Left lung (tissue), 10 donors: ENCODE results near the gene HDAC3. TPM values are rescaled to one million over a fixed set of nuclear protein-coding genes. Genes with fewer than 3 reads are reported as not detected.

Source experiments
- ATAC-seq: fragments of 200-7000 bp; cut with Tn5 transposase; one replicate; pipeline ENCODE4 v1.9.1; 2020; ENCODE audit warnings: moderate library complexity
- DNase-seq, 4 donors: peaks; one replicate each; pipeline ENCODE4 v3.0.0-alpha.2; 2013 to 2020
- H3K27ac ChIP-seq, 2 donors: fragments of 200-600 bp; sonication (generic) in 1 of 2; one replicate each; pipeline versions ENCODE4 v1.5.0 to v1.8.0; 2020 to 2021
- H3K27me3 ChIP-seq, 2 donors: fragments of 200-600 bp; sonication (generic) in 1 of 2; one replicate each; pipeline versions ENCODE4 v1.5.0 to v1.8.0; 2020 to 2021
- H3K36me3 ChIP-seq, 2 donors: fragments of 200-600 bp; sonication (generic) in 1 of 2; one replicate each; pipeline versions ENCODE4 v1.5.0 to v1.8.0; 2020 to 2021
- H3K4me1 ChIP-seq, 2 donors: fragments of 200-600 bp; one replicate each; pipeline ENCODE4 v1.8.0; 2021
- H3K4me3 ChIP-seq, 2 donors: fragments of 200-600 bp; sonication (generic) in 1 of 2; one replicate each; pipeline versions ENCODE4 v1.5.0 to v1.8.0; 2020 to 2021; ENCODE audit warnings: mild to moderate bottlenecking in 1 of 2
- H3K9me3 ChIP-seq, 2 donors: fragments of 200-600 bp; sonication (generic) in 1 of 2; one replicate each; pipeline versions ENCODE4 v1.5.0 to v1.8.0; 2020 to 2021
- CTCF ChIP-seq, 2 donors: fragments of 200-600 bp; sonication (generic) in 1 of 2; IDR thresholded peaks; one replicate each; pipeline versions ENCODE4 v1.5.0 to v1.8.0; 2021; ENCODE audit warnings: antibody characterized with exemption in 2 of 2
- intact Hi-C, 2 donors: fragments of 100-400 bp; cut with DNase I; formaldehyde crosslinking; loops; one replicate each; pipeline versions ENCODE4 v1.11.2 to v1.14.2; 2022
- polyA plus RNA-seq, 6 donors: library from polyadenylated mRNA; unstranded; fragments of 120-200 nt; gene quantifications; one replicate each; pipeline ENCODE4 v1.2.1, GENCODE V29; 2013; ENCODE audit not compliant: insufficient read length in 6 of 6
- total RNA-seq, 2 donors: library from RNA; stranded (reverse); fragmentation: NEBNext Ultra II Directional; extraction: Animal tissue kit (Norgen Biotek cat#: 25700); gene quantifications; one replicate each; pipeline ENCODE4 v1.2.1, GENCODE V29; 2021
- donor health status: DM: no; HTN: yes; CAD: no.
- donor health status: DM: no; HTN: no; CAD: no.

Gene HDAC3
- total and polyA plus RNA-seq, 8 donors = 41.2 to 120 (median 112) TPM

DNA sequence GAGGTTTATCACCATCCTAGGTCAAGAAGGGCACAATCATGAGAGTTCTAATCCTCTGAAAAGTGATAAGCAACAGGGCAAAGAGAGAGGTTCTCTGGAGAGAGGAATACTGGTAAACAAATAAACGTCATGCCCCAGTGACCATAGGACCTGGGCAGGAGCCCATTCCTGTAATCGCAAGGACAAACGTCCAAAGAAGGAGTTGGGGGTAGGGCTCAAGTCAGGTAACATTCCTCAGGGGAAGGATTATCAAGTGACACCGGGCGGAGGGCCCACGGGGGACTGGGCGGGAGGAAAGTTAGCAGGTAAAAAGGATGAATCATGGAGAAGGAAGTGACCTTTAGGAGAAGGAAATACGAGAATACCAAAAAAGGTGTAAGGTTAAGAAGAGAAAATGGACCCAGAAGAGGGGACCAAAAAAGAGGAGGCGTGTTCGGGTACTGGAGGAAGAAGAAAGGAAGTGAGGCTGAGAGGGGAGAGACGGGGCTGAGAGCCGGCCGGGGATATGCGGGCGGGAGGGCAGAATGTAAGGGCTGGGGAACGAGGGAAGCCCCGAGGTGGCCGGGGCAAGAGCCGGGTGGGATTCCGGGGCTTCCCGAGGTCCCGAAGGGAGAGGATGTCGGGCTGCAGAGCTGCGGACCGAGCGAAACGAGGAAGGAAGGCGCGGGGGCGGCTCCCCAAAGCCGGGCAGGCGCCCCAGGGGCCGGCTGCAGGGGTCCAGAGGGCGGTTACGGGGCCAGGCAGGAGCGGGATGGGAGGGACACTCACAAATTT, 18.4 kb downstream of the HDAC3 start:
- intact Hi-C loops = loop anchor here in 1 of 2 donors (2.0 kb wide), 1 partner anchor 25 kb away; no protein-coding TSS in a partner anchor
- H3K4me1 ChIP-seq = peaks cover 0 to 62% of the 10 kb centered on the region in 2 donors
- H3K36me3 ChIP-seq = peaks cover 0 to 34% of the 10 kb centered on the region in 2 donors
- ATAC-seq (peak; percentile 70), DNase-seq (peak in 3 of 4 donors; percentile 52 to 84 (median 72))
- H3K4me3 ChIP-seq = peak overlapping the region; percentile 76 to 98
- H3K9me3 ChIP-seq = no peaks in the 10 kb centered on the region
- no peaks in the 10 kb centered on the region for H3K27me3 ChIP-seq
- peak overlapping the region; percentile 91 to 99 for H3K27ac ChIP-seq
- no peak for TF ChIP-seq CTCF (IDR thresholded peaks at IDR 0.05)

DNA sequence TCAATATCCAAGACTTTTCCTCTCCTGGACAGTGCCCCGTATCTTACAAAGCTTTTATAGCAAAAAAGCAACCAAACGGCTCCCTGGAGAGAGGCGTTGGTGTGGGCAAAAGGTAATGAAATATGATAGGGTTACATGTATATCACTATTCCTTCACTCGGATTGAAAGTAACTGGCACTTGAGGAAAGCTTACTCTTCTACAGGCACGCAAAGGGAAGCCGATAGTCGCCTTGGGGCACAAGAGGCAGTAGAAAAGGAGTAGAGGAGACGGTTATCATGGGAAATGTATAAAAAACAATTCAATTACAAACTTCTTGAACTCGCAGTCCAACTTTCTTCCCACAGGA, 19.0 kb downstream of the HDAC3 start:
- peaks cover 0 to 29% of the 10 kb centered on the region in 2 donors for H3K36me3 ChIP-seq
- TF ChIP-seq CTCF (IDR thresholded peaks at IDR 0.05) = no peak
- no peaks in the 10 kb centered on the region for H3K27me3 ChIP-seq
- intact Hi-C loops = loop anchor here in 1 of 2 donors (2.0 kb wide), 1 partner anchor 25 kb away; no protein-coding TSS in a partner anchor
- H3K27ac ChIP-seq = peak overlapping the region; percentile 91 to 99
- H3K4me3 ChIP-seq = peak overlapping the region; percentile 76 to 98
- ATAC-seq (peak; percentile 5), DNase-seq (peak in 1 of 4 donors; percentile 21)
- H3K4me1 ChIP-seq = peaks cover 0 to 63% of the 10 kb centered on the region in 2 donors
- H3K9me3 ChIP-seq = no peaks in the 10 kb centered on the region

GRCh38 chr5:141617128-141617527, 19.5 kb downstream of the HDAC3 start:
- Histone ChIP-seq H3K4me3 (peak overlapping the region in 1 of 2 donors; percentile 98), H3K27ac (peak overlapping the region; percentile 91 to 99), H3K36me3 (peaks cover 0 to 23% of the 10 kb centered on the region in 2 donors), H3K4me1 (peaks cover 0 to 65% of the 10 kb centered on the region in 2 donors), H3K9me3 (no peaks in the 10 kb centered on the region), H3K27me3 (no peaks in the 10 kb centered on the region)
- no peak for ATAC-seq
- no peak for DNase-seq
- intact Hi-C loops = no loop called here
- no peak for TF ChIP-seq CTCF (IDR thresholded peaks at IDR 0.05)

DNA sequence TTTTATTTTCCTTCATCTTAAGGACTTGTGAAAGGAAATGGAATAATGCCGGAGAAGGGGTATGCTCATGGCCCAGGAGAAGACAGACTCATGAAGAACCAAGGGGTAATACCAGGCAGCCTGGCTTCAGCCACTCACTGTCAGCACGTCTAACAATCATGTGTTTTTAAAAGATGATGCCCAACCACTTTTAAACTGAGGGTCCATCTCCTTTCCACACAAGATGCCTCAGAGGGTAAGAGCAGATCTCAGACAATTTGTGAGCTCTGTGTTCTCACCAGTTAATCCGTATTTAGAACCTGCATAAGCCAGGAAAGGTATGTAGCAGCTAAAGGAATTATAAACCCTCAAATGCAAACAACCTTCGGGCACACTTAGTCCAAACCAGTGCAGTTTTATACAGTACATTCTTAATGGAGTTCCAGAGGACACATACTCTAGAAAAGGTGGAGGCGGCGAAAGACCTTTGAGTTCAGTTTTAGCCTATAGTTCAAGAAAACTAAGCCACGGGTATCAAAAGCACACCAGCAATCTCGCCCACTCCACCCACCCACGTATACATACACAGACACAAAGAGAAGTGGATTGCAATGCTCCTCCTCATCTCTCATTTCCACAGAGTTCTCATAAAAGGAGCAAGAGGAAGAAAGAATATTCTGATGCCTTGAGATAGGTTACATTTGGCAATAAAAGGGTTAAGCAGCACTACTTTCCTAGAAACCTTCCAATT, 20.5 kb downstream of the HDAC3 start:
- Histone ChIP-seq H3K27ac (peak overlapping the region in 1 of 2 donors; percentile 99), H3K9me3 (no peaks in the 10 kb centered on the region), H3K4me3 (peak overlapping the region in 1 of 2 donors; percentile 98), H3K27me3 (no peaks in the 10 kb centered on the region), H3K36me3 (peaks cover 0 to 21% of the 10 kb centered on the region in 2 donors), H3K4me1 (peaks cover 0 to 75% of the 10 kb centered on the region in 2 donors)
- TF ChIP-seq CTCF (IDR thresholded peaks at IDR 0.05) = no peak
- DNase-seq (no peak), ATAC-seq (no peak)
- intact Hi-C loops = no loop called here

GRCh38 chr5:141613344-141613743, 23.3 kb downstream of the HDAC3 start:
- Histone ChIP-seq H3K27ac (no peak overlapping the region), H3K27me3 (no peaks in the 10 kb centered on the region), H3K9me3 (no peaks in the 10 kb centered on the region), H3K4me1 (peaks cover 0 to 97% of the 10 kb centered on the region in 2 donors), H3K4me3 (no peak overlapping the region), H3K36me3 (peaks cover 0 to 8% of the 10 kb centered on the region in 2 donors)
- ATAC-seq = no peak
- TF ChIP-seq CTCF (IDR thresholded peaks at IDR 0.05) = no peak
- no peak for DNase-seq
- intact Hi-C loops = no loop called here
